ENCODE measurements around the gene RPS24. TPM values are rescaled to one million over a fixed set of nuclear protein-coding genes. Genes with fewer than 3 reads are reported as not detected.

The RPS24 gene
- total RNA-seq: 2,680 and 3,183 TPM in 2 replicates

GRCh38 chr10:78033637-78034470 is at the start of gene RPS24:
TSS of gene RPS24 (plus strand) at chr10:78033863. CDS start at chr10:78033902, 39 bp downstream.

GRCh38 chr10:78029269-78030226 is 4.1 kb upstream of the RPS24 start, which contains the start of gene POLR3A:
TSS of gene POLR3A (minus strand) at chr10:78029515. CDS start at chr10:78029407, 108 bp downstream.

Other genes starting within 250 kb of the RPS24 start
- 37.6 and 91.8 TPM in 2 replicates for gene DLG5, start 107.1 kb upstream of the RPS24 start, total RNA-seq
- 22.1 and 22.2 TPM in 2 replicates for gene POLR3A, start 4.3 kb upstream of the RPS24 start, total RNA-seq

Data from nasal cavity respiratory epithelium epithelial cell of viscerocranial mucosa (primary cell).